Gastrocnemius medialis (tissue), 4 donors: ENCODE measurements around the gene SNX32. TPM values are rescaled to one million over a fixed set of nuclear protein-coding genes. Genes with fewer than 3 reads are reported as not detected.
"Not testable (repeated sequence)": the region's sequence is repeated elsewhere in the genome, so short reads cannot be mapped to it uniquely, and the experiment has no call there.

Source experiments
- ATAC-seq, 2 donors: fragments of 150-250 bp; one replicate each; pipeline ENCODE4 v1.9.1; 2016
- DNase-seq, 2 donors: peaks; one replicate each; pipeline ENCODE4 v3.0.0-alpha.2; 2019
- H3K27ac ChIP-seq, 4 donors: fragments of 200-600 bp; sonication (generic); 1 replicate in 1 of 4; 2 replicates in 3 of 4; pipeline ENCODE4 v1.5.1; 2016 to 2018; ENCODE audit warnings: mild to moderate bottlenecking in 2 of 4, moderate library complexity in 1 of 4
- H3K27me3 ChIP-seq, 3 donors: fragments of 200-600 bp; sonication (generic) in 2 of 3; 1 replicate in 1 of 3; 2 replicates in 2 of 3; pipeline versions ENCODE4 v1.5.1 to v1.6.0; 2016 to 2019; ENCODE audit warnings: mild to moderate bottlenecking in 1 of 3, moderate library complexity in 1 of 3
- H3K36me3 ChIP-seq, 2 donors: fragments of 200-600 bp; sonication (generic) in 1 of 2; one replicate each; pipeline ENCODE4 v1.5.1; 2017 to 2018
- H3K4me1 ChIP-seq, 2 donors: fragments of 200-600 bp; sonication (generic) in 1 of 2; one replicate each; pipeline ENCODE4 v1.5.1; 2016 to 2017; ENCODE audit warnings: mild to moderate bottlenecking in 2 of 2
- H3K4me3 ChIP-seq, 4 donors: fragments of 200-600 bp; sonication (generic) in 3 of 4; 1 replicate in 1 of 4; 2 replicates in 3 of 4; pipeline ENCODE4 v1.5.1; 2016 to 2019; ENCODE audit warnings: mild to moderate bottlenecking in 2 of 4
- H3K9me3 ChIP-seq, 3 donors: fragments of 200-600 bp; sonication (generic) in 2 of 3; 1 replicate in 1 of 3; 2 replicates in 2 of 3; pipeline ENCODE4 v1.5.1; 2016 to 2019
- CTCF ChIP-seq, 5 experiments: fragments of 450-650 bp in 3 of 5; fragments of 200-600 bp in 2 of 5; sonication (generic) in 2 of 5; IDR thresholded peaks in 4 of 5; conservative IDR thresholded peaks in 1 of 5; 1 replicate in 4 of 5; 2 replicates in 1 of 5; pipeline ENCODE4 v1.5.1; 2016 to 2019; ENCODE audit warnings: antibody characterized with exemption in 5 of 5, mild to moderate bottlenecking in 3 of 5, moderate library complexity in 3 of 5
- POLR2A ChIP-seq, 2 donors: fragments of 450-650 bp; IDR thresholded peaks; one replicate each; pipeline ENCODE4 v1.6.1; 2017; ENCODE audit warnings: antibody characterized with exemption in 2 of 2, mild to moderate bottlenecking in 2 of 2, moderate library complexity in 2 of 2
- in situ Hi-C, 4 donors: fragments of 200-750 bp; cut with MboI; loops; one replicate each; pipeline versions ENCODE4 v1.15.0 to v1.8.0; 2017; ENCODE audit warnings: low sequenced_read_pairs in 4 of 4
- intact Hi-C: fragments of 100-400 bp; cut with DNase I; formaldehyde crosslinking; loops from one replicate; pipeline ENCODE4 v1.15.1; 2023; ENCODE audit warnings: low total_unique reads
- total RNA-seq, 4 donors: library from RNA; depleted of rRNA; stranded (reverse); fragments of >200 nt; gene quantifications; one replicate each; pipeline versions ENCODE4 v1.1.0 to v1.2.3, GENCODE V29; 2016

SNX32 gene
- total RNA-seq, 4 donors from 2014 or later = 0.11 TPM; not detected in 3

- TF ChIP-seq POLR2A (IDR thresholded peaks at IDR 0.05) = no peak
- no peak for TF ChIP-seq CTCF (IDR thresholded peaks at IDR 0.05 in 4 of 5, conservative IDR thresholded peaks at IDR 0.05 in 1 of 5)
- in situ Hi-C loops = no loop called here
- H3K27me3 ChIP-seq = no peaks in the 10 kb centered on the region
- H3K4me1 ChIP-seq = no peaks in the 10 kb centered on the region
- no peaks in the 10 kb centered on the region for H3K9me3 ChIP-seq
- H3K27ac ChIP-seq = no peak overlapping the region
- ATAC-seq (no peak), DNase-seq (no peak)
- no peak overlapping the region for H3K4me3 ChIP-seq
- intact Hi-C loops = no loop called here
- H3K36me3 ChIP-seq = no peaks in the 10 kb centered on the region
These were observed 10.0 kb downstream of the SNX32 start for GRCh38 chr11:65843811-65844210.

- no peak overlapping the region for H3K4me3 ChIP-seq
- H3K4me1 ChIP-seq = no peaks in the 10 kb centered on the region
- intact Hi-C loops = no loop called here
- H3K27ac ChIP-seq = no peak overlapping the region
- no peaks in the 10 kb centered on the region for H3K9me3 ChIP-seq
- no peaks in the 10 kb centered on the region for H3K27me3 ChIP-seq
- TF ChIP-seq POLR2A (IDR thresholded peaks at IDR 0.05) (no peak), CTCF (IDR thresholded peaks at IDR 0.05 in 4 of 5, conservative IDR thresholded peaks at IDR 0.05 in 1 of 5) (no peak)
- no peaks in the 10 kb centered on the region for H3K36me3 ChIP-seq
- ATAC-seq (no peak), DNase-seq (no peak)
- in situ Hi-C loops = no loop called here
These were observed 10.6 kb downstream of the SNX32 start for GRCh38 chr11:65844231-65844872.

- ATAC-seq (no peak), DNase-seq (no peak)
- Histone ChIP-seq H3K9me3 (peaks cover 0 to 4% (median 0%) of the 10 kb centered on the region in 3 donors), H3K36me3 (peaks cover 0 to 14% of the 10 kb centered on the region in 2 donors), H3K27me3 (no peaks in the 10 kb centered on the region), H3K27ac (no peak overlapping the region), H3K4me3 (no peak overlapping the region), H3K4me1 (no peaks in the 10 kb centered on the region)
- intact Hi-C loops = no loop called here
- TF ChIP-seq POLR2A (IDR thresholded peaks at IDR 0.05) = no peak
- TF ChIP-seq CTCF (IDR thresholded peaks at IDR 0.05 in 4 of 5, conservative IDR thresholded peaks at IDR 0.05 in 1 of 5) = no peak
- in situ Hi-C loops = no loop called here
These were observed 14.0 kb downstream of the SNX32 start for GRCh38 chr11:65847746-65848145.

- in situ Hi-C loops, DNase-seq, H3K27ac ChIP-seq, H3K9me3 ChIP-seq, H3K4me1 ChIP-seq, intact Hi-C loops, H3K27me3 ChIP-seq, H3K4me3 ChIP-seq, ATAC-seq: not testable (repeated sequence)
- peaks cover 0 to 24% of the 10 kb centered on the region in 2 donors for H3K36me3 ChIP-seq
These were observed 14.9 kb downstream of the SNX32 start for GRCh38 chr11:65848693-65849092.

- H3K27ac ChIP-seq = no peak overlapping the region
- H3K4me3 ChIP-seq = no peak overlapping the region
- peaks cover 0 to 4% (median 0%) of the 10 kb centered on the region in 3 donors for H3K9me3 ChIP-seq
- ATAC-seq (no peak), DNase-seq (no peak)
- in situ Hi-C loops (no loop called here), intact Hi-C loops (no loop called here)
- H3K36me3 ChIP-seq = peaks cover 0 to 30% of the 10 kb centered on the region in 2 donors
- no peaks in the 10 kb centered on the region for H3K4me1 ChIP-seq
- TF ChIP-seq POLR2A (IDR thresholded peaks at IDR 0.05) (no peak), CTCF (IDR thresholded peaks at IDR 0.05 in 4 of 5, conservative IDR thresholded peaks at IDR 0.05 in 1 of 5) (no peak)
- H3K27me3 ChIP-seq = no peaks in the 10 kb centered on the region
These were observed 15.6 kb downstream of the SNX32 start for GRCh38 chr11:65849366-65849765.
